ENCODE measurements around the gene RASA3. TPM values are rescaled to one million over a fixed set of nuclear protein-coding genes. Genes with fewer than 3 reads are reported as not detected.

The RASA3 gene
- polyA plus RNA-seq, 1 experiment: 31.4 TPM

DNA sequence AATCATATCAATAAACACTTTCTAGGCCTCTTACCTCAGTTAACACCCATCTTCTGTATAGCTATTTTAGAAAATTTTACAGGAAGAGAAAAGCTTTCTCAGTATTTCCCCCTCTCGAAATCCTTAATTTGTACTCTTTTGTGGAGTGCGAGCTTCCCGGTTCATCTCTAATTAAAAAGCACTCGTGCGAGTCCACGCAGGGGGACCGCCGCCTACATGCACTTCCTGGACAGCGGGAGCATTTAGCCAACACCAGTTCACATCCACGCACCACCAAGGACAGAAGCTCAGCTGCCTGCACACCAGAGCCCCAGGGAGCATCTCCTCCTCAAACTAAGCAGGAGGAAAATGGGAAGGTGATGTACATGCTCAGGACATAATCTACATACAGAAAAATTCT lies 60.0 kb downstream of the RASA3 start:
- Histone ChIP-seq H3K4me3 (ENCODE audit: low read depth, low read length) (no peak overlapping the region), H3K36me3 (ENCODE audit: control insufficient read depth, insufficient read depth, low read length) (peaks cover 14% of the 10 kb centered on the region), H3K27me3 (ENCODE audit: control insufficient read depth, insufficient read depth, low read length) (no peaks in the 10 kb centered on the region)
- DNase-seq (ENCODE audit: low read depth): no peak
- TF ChIP-seq, protein P1, sequence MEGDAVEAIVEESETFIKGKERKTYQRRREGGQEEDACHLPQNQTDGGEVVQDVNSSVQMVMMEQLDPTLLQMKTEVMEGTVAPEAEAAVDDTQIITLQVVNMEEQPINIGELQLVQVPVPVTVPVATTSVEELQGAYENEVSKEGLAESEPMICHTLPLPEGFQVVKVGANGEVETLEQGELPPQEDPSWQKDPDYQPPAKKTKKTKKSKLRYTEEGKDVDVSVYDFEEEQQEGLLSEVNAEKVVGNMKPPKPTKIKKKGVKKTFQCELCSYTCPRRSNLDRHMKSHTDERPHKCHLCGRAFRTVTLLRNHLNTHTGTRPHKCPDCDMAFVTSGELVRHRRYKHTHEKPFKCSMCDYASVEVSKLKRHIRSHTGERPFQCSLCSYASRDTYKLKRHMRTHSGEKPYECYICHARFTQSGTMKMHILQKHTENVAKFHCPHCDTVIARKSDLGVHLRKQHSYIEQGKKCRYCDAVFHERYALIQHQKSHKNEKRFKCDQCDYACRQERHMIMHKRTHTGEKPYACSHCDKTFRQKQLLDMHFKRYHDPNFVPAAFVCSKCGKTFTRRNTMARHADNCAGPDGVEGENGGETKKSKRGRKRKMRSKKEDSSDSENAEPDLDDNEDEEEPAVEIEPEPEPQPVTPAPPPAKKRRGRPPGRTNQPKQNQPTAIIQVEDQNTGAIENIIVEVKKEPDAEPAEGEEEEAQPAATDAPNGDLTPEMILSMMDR (IDR thresholded peaks at IDR 0.05; ENCODE audit: insufficient read depth, low read depth, low read length): no peak
- POLR2A ChIA-PET: no interaction called here
- CTCF ChIA-PET: interaction anchor here (1.2 kb wide), 1 partner anchor 125 kb away, joined by 4 read pairs; no protein-coding TSS in a partner anchor

- POLR2A ChIA-PET: no interaction called here
- DNase-seq (ENCODE audit: low read depth): no peak
- H3K27me3 ChIP-seq (ENCODE audit: control insufficient read depth, insufficient read depth, low read length): no peaks in the 10 kb centered on the region
- H3K4me3 ChIP-seq (ENCODE audit: low read depth, low read length): no peak overlapping the region
- peaks cover 14% of the 10 kb centered on the region for H3K36me3 ChIP-seq (ENCODE audit: control insufficient read depth, insufficient read depth, low read length)
- CTCF ChIA-PET: interaction anchor here (1.2 kb wide), 1 partner anchor 124 kb away, joined by 4 read pairs; no protein-coding TSS in a partner anchor
- TF ChIP-seq, protein P1 (IDR thresholded peaks at IDR 0.05; ENCODE audit: insufficient read depth, low read depth, low read length): no peak
These were observed 60.4 kb downstream of the RASA3 start for GRCh38 chr13:114071991-114072390.

- Histone ChIP-seq H3K27me3 (ENCODE audit: control insufficient read depth, insufficient read depth, low read length) (no peaks in the 10 kb centered on the region), H3K36me3 (ENCODE audit: control insufficient read depth, insufficient read depth, low read length) (peaks cover 15% of the 10 kb centered on the region), H3K4me3 (ENCODE audit: low read depth, low read length) (no peak overlapping the region)
- ChIA-PET POLR2A (no interaction called here), CTCF (interaction anchor here (1.2 kb wide), 1 partner anchor 124 kb away, joined by 4 read pairs; no protein-coding TSS in a partner anchor)
- TF ChIP-seq, protein P1 (IDR thresholded peaks at IDR 0.05; ENCODE audit: insufficient read depth, low read depth, low read length): no peak
- no peak for DNase-seq (ENCODE audit: low read depth)
These were observed 61.0 kb downstream of the RASA3 start for GRCh38 chr13:114071410-114071809.

- ChIA-PET POLR2A (no interaction called here), CTCF (no interaction called here)
- no peak for DNase-seq (ENCODE audit: low read depth)
- H3K4me3 ChIP-seq (ENCODE audit: low read depth, low read length): no peak overlapping the region
- H3K36me3 ChIP-seq (ENCODE audit: control insufficient read depth, insufficient read depth, low read length): peaks cover 13% of the 10 kb centered on the region
- no peaks in the 10 kb centered on the region for H3K27me3 ChIP-seq (ENCODE audit: control insufficient read depth, insufficient read depth, low read length)
- TF ChIP-seq, protein P1 (IDR thresholded peaks at IDR 0.05; ENCODE audit: insufficient read depth, low read depth, low read length): no peak
These were observed 62.2 kb downstream of the RASA3 start for GRCh38 chr13:114070098-114070799.

DNA sequence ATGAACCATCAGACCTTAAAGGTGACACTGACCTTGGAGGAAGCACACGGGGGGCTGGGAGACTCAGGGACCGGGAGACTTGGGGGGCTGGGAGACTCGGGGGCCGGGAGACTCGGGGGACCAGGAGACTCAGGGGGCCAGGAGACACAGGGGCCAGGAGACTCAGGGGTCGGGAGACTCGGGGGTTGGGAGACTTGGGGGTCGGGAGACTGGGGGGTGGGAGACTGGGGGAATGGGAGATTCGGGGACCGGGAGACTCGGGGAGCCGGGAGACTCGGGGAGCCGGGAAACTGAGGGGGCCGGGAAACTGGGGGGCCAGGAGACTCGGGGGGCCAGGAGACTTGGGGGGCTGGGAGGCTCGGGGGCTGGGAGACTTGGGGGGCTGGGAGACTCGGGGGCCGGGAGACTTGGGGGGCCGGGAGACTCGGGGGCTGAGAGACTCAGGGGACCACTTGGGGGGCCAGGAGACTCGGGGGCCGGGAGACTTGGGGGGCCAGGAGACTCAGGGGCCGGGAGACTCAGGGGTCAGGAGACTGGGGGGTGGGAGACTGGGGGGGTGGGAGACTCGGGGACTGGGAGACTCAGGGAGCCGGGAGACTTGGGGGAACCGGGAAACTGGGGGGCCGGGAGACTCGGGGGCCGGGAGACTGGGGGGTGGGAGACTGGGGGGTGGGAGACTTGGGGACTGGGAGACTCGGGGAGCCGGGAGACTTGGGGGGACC lies 62.9 kb downstream of the RASA3 start:
- Histone ChIP-seq H3K27me3 (ENCODE audit: control insufficient read depth, insufficient read depth, low read length) (no peaks in the 10 kb centered on the region), H3K4me3 (ENCODE audit: low read depth, low read length) (no peak overlapping the region), H3K36me3 (ENCODE audit: control insufficient read depth, insufficient read depth, low read length) (peaks cover 8% of the 10 kb centered on the region)
- no peak for DNase-seq (ENCODE audit: low read depth)
- CTCF ChIA-PET: interaction anchor here (0.6 kb wide), 1 partner anchor 62 kb away, joined by 3 read pairs; no protein-coding TSS in a partner anchor
- TF ChIP-seq, protein P1 (IDR thresholded peaks at IDR 0.05; ENCODE audit: insufficient read depth, low read depth, low read length): no peak
- POLR2A ChIA-PET: interaction anchor here (1.0 kb wide), 1 partner anchor 29 kb away, joined by 3 read pairs; no protein-coding TSS in a partner anchor

All from BJ (cell line).